SH-SY5Y (cell line): Measurements from ENCODE around the gene MYO3A.

Experiments
- GATA2 ChIP-seq: IDR thresholded peaks from 2 replicates; pipeline ENCODE4 v1.6.1; 2011; ENCODE audit warnings: mild to moderate bottlenecking, low read depth, low read length
- GATA3 ChIP-seq: IDR thresholded peaks from 2 replicates; pipeline ENCODE4 v1.6.1; 2011; ENCODE audit warnings: low read depth, mild to moderate bottlenecking, low read length, moderate library complexity

GRCh38 chr10:26214551-26215395, 280.7 kb downstream of the MYO3A start:
- no peak for TF ChIP-seq GATA2
- no peak for TF ChIP-seq GATA3
